COR-L47 (cell line): ENCODE results near the gene STX5.
"Not testable (repeated sequence)": the region's sequence is repeated elsewhere in the genome, so short reads cannot be mapped to it uniquely, and the experiment has no call there.

Experiments used
- DNase-seq: peaks from one replicate; lab custom pipeline; 2025; lab: John Stamatoyannopoulos, UW

STX5 gene

DNA sequence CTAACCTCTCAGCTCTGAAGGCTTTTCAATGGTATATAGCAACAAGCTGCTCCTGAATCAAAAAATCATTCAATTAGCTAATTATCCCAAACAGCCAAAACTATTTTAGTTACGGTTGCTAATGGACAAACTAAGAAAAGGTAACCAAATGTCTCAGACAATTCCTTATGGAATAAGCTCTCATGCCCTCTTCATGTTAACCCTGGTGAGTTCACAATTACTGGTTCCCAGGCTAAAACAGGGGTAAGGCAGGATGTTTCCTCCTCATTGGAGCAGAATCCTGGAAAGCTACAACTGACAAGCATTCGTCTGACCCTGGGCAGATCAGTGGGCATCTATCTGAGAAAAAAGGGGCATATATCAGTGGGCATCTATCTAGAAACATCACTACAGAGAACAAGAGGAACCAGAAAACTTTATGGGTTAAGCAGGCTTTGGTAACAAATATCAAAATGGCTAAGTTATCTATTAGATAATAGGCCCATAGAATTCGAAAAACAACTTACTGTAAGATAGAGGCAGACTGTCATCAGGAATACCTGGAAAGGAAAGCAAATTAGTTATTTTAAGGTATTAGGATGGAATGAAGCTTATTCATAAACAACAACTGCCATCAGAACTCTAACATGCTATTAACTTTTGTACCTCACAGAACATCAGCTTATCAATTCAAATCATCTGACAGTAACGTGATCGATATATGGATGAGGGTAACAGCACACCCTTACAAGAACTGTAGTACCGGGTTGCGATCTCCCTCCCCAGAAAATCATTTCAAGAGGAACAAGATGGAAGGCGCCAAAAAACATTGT, 22.4 kb upstream of the STX5 start:
- no peak for DNase-seq

DNA sequence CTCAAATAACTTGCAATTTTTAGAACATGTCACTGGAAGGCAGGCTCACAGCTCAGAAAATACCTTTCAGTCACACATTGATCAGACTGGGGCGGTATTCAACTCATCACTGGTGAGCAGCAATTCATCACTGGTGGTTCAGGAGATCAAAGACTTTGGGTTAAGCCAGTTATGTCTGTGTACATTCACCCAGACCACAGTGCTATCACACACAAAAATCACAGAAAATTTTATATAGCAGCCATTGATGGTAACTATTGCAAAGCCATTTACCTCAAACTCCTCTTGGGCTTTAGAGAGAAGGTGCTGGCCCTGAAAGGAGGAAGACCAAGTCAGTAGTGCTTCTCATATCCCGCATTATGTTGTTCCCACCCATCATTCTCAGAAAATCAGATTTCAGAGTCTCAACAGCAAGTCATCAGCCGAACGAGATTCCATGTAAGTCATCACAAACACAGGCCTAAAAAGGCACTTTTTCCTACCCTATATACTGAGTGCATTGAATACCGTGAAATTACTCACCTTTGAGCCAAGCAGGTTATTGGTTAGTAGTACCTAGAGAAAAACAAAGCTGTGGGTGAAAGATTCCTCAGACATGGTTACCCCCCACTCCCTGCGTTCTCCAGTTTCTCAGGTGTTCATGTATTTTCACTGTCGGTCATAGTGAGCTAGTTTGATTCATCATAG, 21.6 kb upstream of the STX5 start:
- no peak for DNase-seq

DNA sequence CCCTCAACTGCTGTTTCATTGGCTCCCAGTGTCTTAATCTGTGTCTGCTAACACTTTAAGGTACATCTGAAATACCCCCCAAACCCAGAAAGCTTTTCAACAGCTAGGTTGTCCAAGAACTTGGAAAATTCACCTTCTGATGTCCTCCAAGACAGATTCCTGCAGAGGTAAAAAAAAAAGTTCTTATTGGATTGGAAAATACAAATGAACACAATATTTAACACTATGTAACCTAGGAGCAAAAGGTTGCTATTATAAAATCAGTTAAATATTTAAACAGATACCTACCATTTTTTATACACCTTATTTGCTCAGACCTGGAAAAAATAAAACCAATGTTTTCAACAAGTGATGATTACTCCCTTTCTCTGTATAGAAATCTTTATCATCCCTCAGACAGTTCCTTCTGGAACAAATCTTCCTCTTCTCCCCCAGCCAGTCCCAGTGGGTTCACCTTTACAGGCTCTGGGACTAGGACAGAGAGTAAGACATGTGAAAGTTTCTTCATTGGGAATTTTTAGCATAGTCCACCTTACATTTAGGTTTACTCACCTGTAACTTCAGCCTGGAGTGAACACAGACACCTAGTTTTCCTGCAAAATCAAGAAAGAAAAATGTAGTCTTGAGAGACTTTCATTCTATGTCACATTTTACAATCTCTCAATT, 20.8 kb upstream of the STX5 start:
- DNase-seq, result no peak

DNA sequence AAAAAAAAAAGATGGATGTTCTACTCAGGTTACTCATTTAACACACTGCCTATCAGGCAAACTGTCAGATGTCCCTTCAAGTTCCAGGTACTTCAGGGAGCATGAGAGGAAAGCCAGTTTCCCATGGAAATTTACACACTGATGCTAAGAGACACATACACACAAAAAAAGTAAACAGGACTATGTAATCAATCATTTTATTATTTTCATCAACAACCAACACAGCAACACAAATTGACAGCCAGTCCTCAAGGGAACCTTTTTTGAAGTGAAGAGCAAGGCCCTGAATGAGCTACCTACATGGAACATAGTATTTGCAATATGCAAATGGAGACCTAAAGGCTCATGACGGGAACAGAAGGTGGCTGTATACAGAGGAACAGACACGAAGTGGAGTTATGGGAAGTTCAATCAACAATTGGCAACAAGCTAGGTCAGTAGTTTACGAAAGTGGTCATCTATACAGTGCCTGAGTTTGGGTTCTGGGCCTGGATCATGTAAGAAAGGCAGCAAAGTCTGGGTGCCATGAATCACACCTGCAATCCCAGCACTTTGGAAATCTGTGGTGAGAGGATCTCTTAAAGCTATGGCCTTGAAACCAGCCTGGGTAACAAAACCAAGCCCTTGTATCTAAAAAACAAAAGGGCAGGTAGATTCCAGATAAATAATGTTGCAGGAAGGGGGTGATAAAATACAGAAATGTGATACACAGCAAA, 20.1 kb upstream of the STX5 start:
- no peak for DNase-seq

DNA sequence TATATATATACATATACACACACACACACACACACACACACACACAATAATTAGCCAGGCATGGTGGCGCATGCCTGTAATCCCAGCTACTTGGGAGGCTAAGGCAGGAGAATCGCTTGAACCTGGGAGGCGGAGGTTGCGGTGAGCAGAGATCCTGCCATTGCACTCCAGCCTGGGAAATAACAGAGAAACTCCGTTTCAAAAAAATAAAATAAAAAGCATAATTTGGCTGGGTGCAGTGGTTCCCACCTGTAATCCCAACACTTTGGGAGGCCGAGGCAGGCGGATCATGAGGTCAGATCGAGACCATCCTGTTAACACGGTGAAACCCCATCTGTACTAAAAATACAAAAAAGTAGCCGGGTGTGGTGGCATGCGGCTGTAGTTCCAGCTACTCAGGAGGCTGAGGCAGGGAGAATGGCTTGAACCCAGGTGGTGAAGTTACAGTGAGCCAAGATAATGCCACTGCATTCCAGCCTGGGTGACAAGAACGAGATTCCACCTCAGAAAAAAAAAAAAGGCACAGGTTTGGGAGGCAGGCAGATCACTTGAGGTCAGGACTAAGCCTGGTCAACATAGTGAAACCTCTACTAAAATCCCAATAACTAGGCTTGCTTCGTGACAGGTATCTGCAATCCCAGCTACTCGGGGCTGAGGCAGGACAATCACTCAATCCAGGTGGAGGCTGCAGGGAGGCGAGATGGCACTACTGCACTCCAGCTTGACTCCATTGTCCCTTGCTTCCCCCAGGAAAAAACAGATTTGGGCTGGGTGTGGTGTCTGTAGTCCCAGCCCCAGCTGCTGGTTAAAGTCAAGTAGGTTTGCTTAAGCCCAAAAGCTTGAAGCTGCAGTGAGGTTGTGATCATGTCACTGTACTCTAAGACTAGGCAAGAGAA, 19.3 kb upstream of the STX5 start:
- DNase-seq, result no peak

DNA sequence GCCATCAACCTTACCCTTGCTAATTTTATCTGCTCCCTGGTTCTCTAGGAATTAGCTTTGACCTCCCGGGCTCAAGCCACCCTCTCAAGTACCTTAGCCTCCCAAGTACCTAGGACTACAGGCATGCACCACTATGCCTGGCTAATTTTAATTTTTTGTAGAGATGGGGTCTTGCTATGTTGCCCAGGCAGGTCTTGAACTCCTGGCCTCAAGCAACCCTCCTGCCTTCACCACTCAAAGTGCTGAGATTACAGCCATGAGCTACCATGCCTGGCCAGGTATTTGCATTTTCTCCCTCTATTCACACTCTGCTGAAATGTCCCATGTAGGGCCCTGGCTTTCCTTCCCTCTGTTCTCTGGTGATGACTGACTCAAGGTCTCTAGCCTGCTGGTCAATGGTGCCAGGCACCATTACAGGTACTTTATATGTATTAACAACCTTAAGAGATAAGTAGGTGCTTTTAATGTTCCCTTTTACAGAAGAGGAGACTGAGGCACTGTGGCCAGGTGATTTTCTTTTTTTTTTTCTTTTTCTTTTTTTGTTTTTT, 16.0 kb upstream of the STX5 start:
- no peak for DNase-seq

DNA sequence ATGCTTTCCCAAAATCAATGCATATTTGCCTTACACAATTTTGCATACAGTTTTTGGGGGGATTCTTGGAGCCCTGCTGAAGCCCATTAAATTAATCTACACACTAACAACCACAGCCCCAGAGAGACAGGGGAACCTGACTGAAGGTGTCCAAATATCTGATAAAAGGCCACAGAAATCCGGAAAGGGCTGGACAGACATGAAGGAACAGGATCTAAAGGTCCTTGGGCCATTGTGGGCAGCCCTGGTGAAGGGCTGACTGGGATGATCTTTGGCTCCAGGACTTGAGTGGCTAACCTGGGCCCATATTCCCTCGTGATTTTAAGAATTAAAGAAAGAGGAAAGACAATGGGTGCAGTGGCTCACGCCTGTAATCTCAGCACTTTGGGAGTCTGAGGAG, 14.3 kb upstream of the STX5 start:
- no peak for DNase-seq

DNA sequence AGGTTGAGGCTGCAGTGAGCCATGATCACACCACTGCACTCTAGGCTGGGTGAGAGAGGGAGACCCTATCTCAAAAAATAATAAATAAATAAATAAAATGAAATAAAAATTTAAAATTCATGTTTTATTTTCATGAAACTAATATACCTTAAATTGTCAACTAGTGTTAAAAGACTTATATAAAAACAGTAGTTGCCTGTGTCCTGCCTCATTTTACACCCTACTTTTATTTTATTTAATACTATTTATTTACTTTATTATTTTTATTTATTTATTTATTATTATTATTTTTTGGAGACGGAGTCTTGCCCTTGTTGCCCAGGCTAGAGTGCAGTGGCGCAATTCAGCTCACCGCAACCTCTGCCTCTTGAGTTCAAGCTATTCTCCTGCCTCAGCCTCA, 12.3 kb upstream of the STX5 start:
- DNase-seq, result no peak

DNA sequence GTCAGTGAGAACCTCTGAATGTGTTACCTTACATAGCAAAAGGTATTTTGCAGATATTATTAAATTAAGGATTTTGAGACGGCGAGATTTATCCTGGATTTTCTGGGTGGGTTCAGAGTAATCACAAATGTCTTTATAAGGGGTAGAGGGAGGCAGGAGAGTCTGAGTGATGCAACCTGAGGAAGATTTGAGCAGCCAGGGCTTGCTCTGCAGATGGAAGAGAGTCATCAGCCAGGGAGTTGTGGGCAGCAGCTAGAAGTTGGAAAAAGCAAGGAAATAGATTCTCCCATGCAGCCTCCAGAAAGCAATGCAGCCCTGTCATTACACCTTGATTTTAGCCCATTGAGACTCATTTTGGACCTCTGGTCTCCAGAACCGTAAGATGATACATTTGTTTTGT, 11.6 kb upstream of the STX5 start:
- DNase-seq, result no peak

DNA sequence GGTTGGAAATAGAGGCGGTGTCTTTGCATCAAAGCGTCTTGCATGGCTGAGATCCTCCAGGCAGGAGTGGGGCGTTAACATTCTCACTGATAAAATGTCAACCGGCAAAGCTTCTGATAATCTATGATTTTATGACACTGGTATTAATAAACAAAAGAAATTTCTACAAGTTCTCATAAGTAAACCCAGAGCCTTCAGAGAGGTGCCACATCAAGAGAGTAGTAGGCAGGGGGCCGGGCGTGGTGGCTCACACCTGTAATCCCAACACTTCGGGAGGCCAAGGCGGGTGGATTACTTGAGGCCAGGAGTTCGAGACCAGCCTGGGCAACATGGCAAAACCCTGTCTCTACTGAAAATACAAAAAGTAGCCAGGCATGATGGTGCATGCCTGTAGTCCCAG, 11.0 kb upstream of the STX5 start:
- DNase-seq, result not testable (repeated sequence)

DNA sequence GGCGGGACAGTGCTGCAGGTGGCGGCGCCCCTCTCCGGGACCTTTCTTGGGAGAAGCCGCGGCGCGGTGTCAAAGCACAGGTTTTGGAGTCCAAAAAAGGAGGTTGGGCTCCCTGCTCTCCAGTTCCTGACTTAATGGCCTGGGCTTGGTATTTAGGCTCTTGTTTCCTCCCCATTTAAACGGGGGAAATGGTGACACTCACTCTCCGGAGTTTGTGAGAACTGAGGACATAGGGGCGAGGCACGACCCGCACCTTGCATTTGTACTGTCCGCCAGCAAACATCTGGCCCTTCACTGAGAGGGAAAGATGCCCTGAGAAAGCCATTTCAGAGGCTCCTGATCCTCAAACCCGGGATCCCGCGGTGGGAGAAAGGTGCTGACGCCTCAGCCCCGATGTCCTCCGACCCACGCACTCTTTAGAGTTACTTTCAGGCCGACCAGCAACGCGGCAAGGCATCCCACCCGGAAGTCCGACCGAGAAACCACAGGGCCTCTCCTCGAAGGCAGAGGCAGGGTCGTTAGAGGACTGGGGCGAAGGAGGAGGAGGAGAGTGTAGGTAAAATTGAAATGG, 10.4 kb upstream of the STX5 start:
- DNase-seq, result no peak

DNA sequence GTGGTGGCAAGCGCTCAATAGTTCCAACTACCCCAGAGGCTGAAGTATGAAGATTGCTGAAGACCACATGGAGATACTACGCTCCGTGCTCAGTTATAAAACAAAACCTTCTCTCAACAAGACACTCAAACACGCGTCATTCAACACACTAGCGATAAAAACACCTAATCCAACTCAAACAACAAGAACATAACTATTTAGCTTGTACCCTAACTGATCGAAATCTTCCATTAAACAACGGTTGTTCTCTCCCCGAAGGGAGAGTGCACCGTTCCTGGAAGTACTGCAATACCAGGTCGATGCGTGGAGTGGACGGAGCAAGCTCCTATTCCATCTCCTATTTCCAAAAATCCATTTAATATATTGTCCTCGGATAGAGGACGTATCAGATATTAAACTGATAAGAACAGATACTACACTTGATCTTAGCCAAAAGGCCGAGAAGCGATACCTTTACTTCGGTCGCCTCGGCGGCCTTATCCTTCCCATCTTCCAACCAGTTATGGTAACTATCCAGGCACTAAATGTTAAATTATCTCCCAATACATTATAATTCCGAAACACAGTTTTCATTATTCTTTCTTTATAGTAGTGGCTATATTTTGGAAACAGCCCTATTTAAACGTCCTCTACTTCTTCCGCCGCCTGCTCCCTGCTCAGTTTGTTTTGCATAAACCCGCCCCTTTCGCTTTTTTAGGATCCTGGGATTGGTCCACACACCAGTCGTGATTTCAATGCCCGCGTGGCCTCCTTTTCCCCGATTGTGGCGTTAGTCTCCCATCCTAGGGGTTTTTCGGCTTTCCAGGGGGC, 9.7 kb upstream of the STX5 start:
- DNase-seq, result peak; percentile 94

DNA sequence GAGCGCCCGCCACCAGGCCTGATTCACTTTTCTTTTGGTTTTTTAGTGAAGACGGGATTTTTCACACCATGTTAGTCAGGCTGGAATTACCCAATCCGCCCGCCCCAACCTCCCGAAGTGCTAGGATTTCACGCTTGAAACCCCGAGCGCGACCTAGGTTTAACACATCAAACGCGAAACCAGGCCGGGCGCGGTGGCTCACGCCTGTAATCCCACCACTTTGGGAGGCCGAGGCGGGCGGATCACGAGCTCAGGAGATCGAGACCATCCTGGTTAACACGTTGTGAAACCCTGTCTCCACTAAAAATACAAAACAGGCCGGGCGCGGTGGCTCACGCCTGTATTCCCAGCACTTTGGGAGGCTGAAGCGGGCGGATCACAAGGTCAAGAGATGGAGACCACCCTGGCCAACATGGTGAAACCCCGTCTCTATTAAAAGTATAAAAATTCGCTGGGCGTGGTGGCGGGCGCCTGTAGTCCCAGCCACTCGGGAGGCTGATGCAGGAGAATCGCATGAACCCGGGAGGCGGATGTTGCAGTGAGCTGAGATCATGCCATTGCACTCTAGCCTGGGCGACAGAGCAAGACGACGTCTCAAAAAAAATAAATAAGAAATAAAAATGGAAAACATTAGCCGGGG, 9.0 kb upstream of the STX5 start:
- DNase-seq, result peak; percentile 33

DNA sequence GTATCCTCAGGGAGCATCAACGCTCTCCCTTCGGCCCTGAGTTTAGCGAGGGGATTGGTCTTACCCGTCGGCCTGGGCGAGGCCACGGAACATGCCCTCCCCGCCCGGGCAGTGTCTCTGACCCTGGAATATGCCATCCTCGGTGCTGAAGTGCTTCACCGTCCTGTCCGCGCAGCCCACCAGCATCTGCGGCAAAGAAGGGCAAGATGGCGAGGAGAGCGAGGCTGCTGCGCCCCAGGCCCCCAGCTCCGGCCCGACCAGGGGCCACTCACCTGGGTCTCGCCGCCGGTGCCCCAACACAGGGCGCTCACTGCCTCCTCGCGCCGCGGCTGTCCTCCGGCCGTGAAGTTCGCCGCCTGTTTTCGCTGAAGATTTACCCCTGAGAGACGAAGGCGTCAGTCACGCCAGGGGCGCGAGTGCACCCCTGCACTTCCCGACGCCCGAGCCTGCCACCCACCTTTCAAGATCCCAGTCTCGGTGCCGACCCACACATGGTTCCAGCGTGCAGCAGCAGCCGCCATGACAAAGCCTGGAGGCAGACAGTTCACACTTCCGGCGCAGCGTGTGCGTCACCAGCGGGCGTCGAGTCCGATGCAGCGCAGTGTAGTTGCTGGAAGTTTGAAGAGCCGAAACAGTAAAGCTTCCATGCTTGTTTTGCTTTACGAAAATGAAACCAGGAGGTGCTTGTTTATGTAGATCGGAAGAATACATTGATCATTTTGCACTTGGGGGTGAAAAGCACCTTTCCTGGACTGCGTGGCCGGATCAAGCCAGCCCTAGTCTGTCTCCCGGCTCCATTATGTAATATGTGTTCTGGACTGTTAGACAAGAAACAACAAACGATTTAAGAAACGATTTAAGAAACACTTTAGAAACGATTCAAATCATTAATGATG, 7.4 kb upstream of the STX5 start, which contains the start of gene WDR74:
Gene WDR74, minus strand, starts transcription at position 541 of the 896 bp plus-strand sequence. Its CDS starts 20 bp downstream, at position 521.
- peak; percentile 87 for DNase-seq

DNA sequence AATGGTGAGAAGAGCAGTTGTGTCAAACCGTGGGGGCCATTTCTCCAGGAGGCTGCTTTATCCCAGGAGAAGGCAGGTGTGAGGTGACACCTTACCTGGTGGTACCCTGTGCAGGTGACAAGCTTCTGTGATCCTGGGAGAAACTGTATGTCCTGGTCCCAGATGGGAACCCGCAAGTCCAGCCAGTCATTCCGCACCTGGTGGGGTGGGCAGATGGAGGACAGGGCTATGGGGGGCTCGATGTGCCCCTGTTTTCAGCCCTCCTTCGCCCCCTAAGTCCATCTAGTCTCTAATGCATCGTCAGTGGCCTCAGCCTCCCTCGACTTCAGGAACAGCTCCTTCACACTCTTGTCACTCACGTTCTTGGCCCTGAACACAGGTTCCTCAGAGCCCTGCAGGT, 3.5 kb upstream of the STX5 start:
- no peak for DNase-seq

DNA sequence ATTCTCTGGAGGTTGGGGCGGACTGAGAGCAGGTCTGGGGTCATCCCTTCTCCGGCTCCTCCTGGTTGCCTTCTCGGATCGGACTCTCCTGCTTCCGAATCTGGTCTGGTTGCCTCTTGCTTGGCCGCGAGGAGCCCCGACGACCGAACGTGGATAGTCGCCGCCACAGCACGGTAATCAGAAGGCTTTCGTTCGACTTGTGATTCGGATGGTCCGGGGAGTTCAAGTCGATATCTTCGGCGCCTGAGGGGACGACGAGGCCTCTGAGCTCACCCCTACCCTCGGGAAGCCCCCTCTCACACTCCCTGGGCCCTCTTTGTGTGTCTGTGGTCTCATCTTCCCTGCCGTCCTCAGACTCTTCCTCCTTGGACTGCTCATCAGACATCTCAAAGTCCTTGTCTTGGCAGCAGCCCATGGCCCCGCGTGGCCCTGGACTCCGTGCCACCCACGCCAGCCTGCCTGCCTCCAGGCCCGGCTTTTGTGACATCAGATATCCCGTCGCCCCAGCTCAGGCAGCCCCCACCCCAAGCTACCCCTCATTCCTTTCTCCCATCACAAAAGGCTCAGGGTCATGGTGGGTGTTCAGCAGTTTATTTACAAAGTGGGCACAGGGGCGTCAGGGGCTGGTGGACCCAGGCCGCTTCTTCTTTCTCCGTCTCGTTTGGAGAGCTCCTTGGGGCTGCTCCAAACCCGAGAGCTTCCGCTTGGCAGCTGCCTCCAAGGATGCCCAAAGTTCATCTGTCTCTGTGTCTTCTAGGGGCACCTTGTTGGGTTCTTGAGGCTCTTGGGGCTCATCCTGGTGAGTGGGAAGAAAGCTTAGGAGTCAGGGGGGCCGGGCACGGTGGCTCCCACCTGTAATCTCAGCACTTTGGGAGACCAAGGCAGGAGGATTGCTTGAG, 734 bp upstream of the STX5 start, which contains the start of gene TEX54:
Gene TEX54, minus strand, starts transcription at position 506 of the 899 bp plus-strand sequence.
- no peak for DNase-seq

DNA sequence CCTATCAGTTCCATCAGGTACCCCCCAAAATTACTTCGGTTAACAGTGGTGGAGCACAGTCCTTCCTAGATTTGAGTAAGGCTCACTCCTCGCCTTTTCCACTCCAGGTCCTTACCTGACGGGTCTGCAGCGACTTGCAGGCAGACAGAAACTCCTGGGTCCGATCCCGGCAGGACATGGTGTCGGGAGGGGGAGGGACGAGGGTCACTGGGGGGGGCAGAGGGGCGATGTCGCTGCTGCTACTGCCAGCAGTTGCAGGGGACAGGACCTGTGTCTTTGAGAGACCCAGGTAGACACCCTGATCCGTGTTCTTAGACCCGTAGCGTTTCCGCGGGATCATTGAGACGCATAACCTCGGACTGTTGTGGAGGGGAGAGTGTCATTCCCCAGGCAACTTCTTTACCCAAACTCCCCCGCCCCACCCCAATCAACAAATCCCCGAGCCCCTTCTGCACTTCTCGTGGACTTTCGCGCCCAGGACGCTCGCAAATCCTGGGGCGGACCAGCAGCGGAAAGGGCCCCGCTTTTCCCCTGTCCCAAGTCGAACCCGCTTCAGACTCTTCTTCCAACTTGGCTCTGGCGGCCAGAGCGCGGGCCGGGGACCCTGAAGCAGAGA, 839 bp downstream of the STX5 start:
- peak; percentile 39 for DNase-seq
